ENCODE data around the gene DGUOK. TPM values are rescaled to one million over a fixed set of nuclear protein-coding genes. Genes with fewer than 3 reads are reported as not detected.

The DGUOK gene
- total and polyA plus RNA-seq, 10 of the 15 experiments (the other 5 are each of a cell fraction or from before 2014, with no cell fraction given): 64.4 to 234 (median 91.4) TPM

GRCh38 chr2:73989972-73990371 lies 63.3 kb downstream of the DGUOK start:
- BruUV-seq (replicated peaks): no TSS peak
- SMC1A ChIA-PET (ENCODE audit: uncharacterized antibody, unreplicated experiment): interaction anchor here (0.9 to 5.6 kb wide), 8 partner anchors 11 to 163 kb away, joined by 3 to 46 read pairs (median 15); partner anchors contain the start of gene STAMBP
- Histone ChIP-seq H2AFZ (ENCODE audit: control insufficient read depth, low read depth, low read length) (no peak overlapping the region), H4K20me1 (ENCODE audit: control insufficient read depth, insufficient read depth) (peaks cover 22% of the 10 kb centered on the region), H3K9ac (ENCODE audit: control insufficient read depth, insufficient read depth, low read length) (no peak overlapping the region), H3K79me2 (ENCODE audit: control insufficient read depth, insufficient read depth, low read length) (peaks cover 94% of the 10 kb centered on the region), H3K27ac (ENCODE audit: control insufficient read depth, insufficient read depth) (no peak overlapping the region), H3K4me1 (ENCODE audit: control insufficient read depth, insufficient read depth, low read length) (peaks cover 11% of the 10 kb centered on the region), H3K4me2 (ENCODE audit: control insufficient read depth, insufficient read depth) (peak overlapping the region; percentile 74), H3K9me3 (replicated peaks; ENCODE audit: control insufficient read depth, insufficient read depth, low read length) (peaks cover 8% of the 10 kb centered on the region; the same call in 2 of the 3 replicates), H3K27me3 (replicated peaks in 1 of 2; ENCODE audit: control insufficient read depth in 2 of 2, insufficient read depth in 2 of 2, low read length in 1 of 2) (no peaks in the 10 kb centered on the region), H3K36me3 (ENCODE audit: control insufficient read depth in 2 of 2, insufficient read depth in 2 of 2, low read length in 1 of 2) (peaks cover 0 to 39% of the 10 kb centered on the region in 2 experiments), H3K4me3 (peak overlapping the region; percentile 96; the same call in 1 of the 2 replicates)
- CTCF ChIA-PET: interaction anchor here (3.4 to 5.3 kb wide), 3 partner anchors 11 to 163 kb away, joined by 18 to 78 read pairs (median 57); partner anchors contain the start of gene STAMBP
- DNase-seq (ENCODE audit: low read depth, low spot score) (no peak), ATAC-seq (no peak), FAIRE-seq (no peak)
- intact Hi-C loops (cut with micrococcal nuclease; ENCODE audit: unreplicated experiment) (loop anchor here (10.0 kb wide), 1 partner anchor 165 kb away; the partner anchor contains the start of gene STAMBP), in situ Hi-C loops (cut with MboI) (no loop called here)
- POLR2A ChIA-PET: interaction anchor here (0.9 to 1.2 kb wide), 2 partner anchors 11 to 24 kb away, joined by 3 to 5 read pairs; no protein-coding TSS in a partner anchor
- RAD21 ChIA-PET (ENCODE audit: unreplicated experiment): interaction anchor here (0.7 to 5.6 kb wide), 11 partner anchors 10 to 165 kb away, joined by 3 to 96 read pairs (median 5); partner anchors contain the start of gene STAMBP
- WGBS (ENCODE audit: insufficient coverage, insufficient replicate concordance, low lambda C conversion rate, missing lambda C conversion rate): 94% methylated on average over 2 of the region's 2 CpGs
- TF ChIP-seq RFX5 (IDR thresholded peaks at IDR 0.05; ENCODE audit: low read depth, low read length) (no peak), MYC (IDR thresholded peaks at IDR 0.05; ENCODE audit: insufficient read depth, insufficient read length, insufficient replicate concordance, low read length, severe bottlenecking) (no peak), ZNF274 (IDR thresholded peaks at IDR 0.05; ENCODE audit: insufficient read depth, insufficient read length) (no peak), ZBTB11 (CRISPR knock-in tag; IDR thresholded peaks at IDR 0.05) (no peak), PKNOX1 (IDR thresholded peaks at IDR 0.05) (no peak), BACH1 (IDR thresholded peaks at IDR 0.05; ENCODE audit: borderline replicate concordance) (no peak), NRF1 (conservative IDR thresholded peaks at IDR 0.05; ENCODE audit: low read depth, low read length) (no peak), ATF7 (IDR thresholded peaks at IDR 0.05; ENCODE audit: low read depth) (no peak), NFXL1 (IDR thresholded peaks at IDR 0.05; ENCODE audit: borderline replicate concordance) (no peak), ZNF207 (IDR thresholded peaks at IDR 0.05; ENCODE audit: borderline replicate concordance) (no peak), CREM (IDR thresholded peaks at IDR 0.05; ENCODE audit: low read depth) (no peak), ZZZ3 (IDR thresholded peaks at IDR 0.05; ENCODE audit: control insufficient read depth, insufficient read length, low read depth) (no peak), DPF2 (IDR thresholded peaks at IDR 0.05) (no peak), YY1 (IDR thresholded peaks at IDR 0.05; ENCODE audit: low read depth, low read length) (no peak), GABPA (IDR thresholded peaks at IDR 0.05; ENCODE audit: low read depth) (no peak), MXI1 (IDR thresholded peaks at IDR 0.05; ENCODE audit: low read depth, low read length) (no peak), HDAC6 (IDR thresholded peaks at IDR 0.05; ENCODE audit: unreplicated experiment) (no peak), MAX (IDR thresholded peaks at IDR 0.05; ENCODE audit: low read depth, low read length) (no peak), RELA (IDR thresholded peaks at IDR 0.05; ENCODE audit: borderline replicate concordance, partially characterized antibody) (no peak), IKZF2 (IDR thresholded peaks at IDR 0.05) (no peak)

All from GM12878 (cell line).